GM21360 (cell line): ENCODE results near the gene MACROD2.

Experiments
- ATAC-seq: cut with Tn5 transposase; IDR thresholded peaks from one replicate; pipeline ENCODE4 v1.9.1; 2021; ENCODE audit warnings: mild to moderate bottlenecking, moderate library complexity; ENCODE audit not compliant: unreplicated experiment

Gene MACROD2

GRCh38 chr20:14785065-14785743 is 789.9 kb downstream of the MACROD2 start:
- ATAC-seq, result no peak

DNA sequence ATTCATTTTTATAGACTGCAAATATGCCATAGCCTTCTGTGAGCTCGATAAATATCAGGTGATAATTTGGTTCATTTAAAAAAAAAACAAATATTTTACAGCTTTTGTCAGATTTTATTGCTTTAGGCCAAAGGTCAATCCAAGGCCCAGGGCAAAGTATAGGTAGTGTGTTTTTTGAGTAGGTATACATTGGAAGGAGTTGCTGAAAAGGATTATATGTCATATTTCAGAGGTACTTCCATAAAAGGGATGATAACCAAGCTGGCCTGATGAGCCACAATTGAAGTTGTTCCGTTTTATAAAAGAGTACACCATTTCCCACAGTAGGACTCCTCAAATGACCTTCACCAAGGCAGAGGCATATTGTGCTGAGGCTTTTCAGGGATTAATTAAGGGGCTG is 794.9 kb downstream of the MACROD2 start:
- ATAC-seq, result no peak

- ATAC-seq, result no peak
Measured at GRCh38 chr20:14790771-14791620, 795.7 kb downstream of the MACROD2 start.

- no peak for ATAC-seq
Measured at GRCh38 chr20:14792915-14793314, 797.6 kb downstream of the MACROD2 start.

DNA sequence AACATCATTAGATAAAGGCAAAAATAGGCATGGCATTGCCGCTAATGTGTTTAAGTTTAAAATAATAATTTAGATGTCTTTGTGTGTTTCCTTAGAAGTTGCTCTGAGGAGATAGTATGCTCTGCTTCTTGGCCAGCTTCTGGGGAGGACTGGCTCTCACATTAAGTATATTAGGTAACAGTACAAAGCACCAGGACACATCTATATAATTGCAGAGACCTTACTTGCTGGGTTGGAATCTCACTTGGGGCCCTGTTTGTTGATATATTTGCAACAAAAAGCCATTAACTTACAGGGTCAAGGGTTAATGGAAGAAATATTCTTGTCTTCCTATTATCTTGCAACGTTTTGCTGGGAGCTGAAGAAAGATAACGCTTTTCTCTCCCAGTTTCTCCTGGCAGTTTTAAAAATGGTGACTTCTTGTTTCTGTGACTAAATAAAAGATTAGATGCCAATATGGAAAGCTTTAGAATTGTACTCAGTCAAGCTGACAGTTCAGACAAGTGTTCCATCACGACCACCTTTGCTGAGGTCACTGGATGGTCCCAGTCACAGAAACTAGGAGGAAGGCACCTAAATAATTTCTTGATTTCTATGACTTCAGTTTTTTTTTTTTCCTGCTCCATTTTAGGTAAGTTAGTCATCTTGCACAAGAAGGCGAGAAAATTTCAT is 804.4 kb downstream of the MACROD2 start:
- ATAC-seq, result no peak

DNA sequence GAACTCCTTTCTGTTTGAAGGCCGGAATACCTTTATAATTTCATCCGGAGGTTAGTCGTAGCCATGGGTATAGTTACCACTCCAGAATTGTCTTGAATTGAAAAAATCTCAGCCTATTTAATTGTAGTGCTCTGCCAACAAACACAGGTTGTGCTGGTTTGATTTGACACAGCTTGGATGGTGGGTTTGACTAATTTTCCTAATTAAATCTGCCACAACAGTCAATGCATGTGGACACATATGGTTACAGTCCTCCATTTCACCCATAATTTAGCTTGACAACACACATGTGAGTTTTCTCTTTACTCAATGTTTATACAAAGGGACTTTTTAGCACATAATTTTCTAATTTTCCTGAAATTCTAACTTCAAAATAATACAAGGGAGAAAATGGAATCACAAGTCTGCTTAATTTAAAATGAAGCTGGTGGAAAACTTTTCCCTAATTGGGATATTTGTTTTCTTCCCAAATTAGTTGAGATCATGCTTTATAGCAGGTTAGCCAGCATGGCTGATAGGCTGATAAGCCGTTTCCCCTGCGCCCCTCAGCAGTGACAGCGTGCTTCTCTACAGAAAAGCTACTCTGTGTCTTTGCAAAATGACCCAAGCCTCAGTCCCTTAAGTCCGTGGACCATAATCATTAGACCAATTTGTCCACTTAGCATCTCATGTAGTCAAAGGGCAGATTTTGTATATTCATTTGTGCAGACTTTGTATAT is 805.5 kb downstream of the MACROD2 start:
- ATAC-seq, result no peak

DNA sequence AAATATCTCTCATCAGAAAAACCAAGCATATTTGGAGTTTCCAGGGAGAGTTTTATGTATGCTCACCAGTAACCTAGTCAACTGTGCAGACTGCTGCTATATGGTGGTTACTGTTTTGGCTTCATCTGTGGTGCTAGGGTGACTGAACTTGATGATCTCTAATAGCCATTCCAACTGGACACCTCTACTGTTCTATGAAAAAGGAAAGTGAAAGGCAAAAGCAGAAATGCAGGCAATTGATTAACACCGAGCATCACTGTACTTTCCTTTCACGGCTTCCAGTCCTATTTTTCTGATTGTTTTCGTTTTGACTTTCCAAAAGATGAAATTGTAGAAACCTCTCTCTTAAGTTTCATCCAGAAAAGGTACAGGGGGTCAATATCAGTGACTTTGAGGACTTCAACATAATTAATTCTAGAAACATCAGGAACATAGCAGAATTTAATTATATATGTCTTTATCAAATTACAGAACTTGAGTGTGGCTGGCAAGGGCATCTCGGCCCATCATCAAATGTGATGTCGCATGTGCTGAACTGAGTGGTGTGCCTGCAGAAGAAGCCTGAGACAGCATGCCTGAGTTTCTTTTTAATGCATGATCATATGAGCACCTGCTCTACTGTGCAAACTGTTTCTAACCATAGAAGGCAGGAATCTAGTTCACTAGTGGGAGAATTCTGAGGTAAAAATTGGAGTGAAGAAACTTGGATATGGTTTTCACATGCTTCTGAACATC is 806.4 kb downstream of the MACROD2 start:
- ATAC-seq, result no peak

DNA sequence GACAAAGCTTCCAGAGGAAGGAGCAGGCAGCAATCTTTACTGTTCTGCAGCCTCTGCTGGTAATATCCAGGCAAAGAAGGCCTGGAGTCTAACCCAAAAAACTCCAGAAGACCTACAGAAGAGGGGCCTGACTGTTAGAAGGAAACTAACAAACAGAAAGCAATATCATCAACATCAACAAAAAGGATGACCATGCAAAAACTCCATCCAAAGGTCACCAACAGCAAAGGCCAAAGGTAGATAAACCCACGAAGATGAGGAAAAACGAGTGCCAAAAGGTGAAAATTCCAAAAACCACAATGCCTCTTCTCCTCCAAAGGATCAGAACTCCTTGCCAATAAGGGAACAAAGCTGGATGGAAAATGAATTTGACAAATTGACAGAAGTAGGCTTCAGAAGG is 811.9 kb downstream of the MACROD2 start:
- ATAC-seq, result no peak

- ATAC-seq, result no peak
Measured at GRCh38 chr20:14815340-14815739, 820.0 kb downstream of the MACROD2 start.

DNA sequence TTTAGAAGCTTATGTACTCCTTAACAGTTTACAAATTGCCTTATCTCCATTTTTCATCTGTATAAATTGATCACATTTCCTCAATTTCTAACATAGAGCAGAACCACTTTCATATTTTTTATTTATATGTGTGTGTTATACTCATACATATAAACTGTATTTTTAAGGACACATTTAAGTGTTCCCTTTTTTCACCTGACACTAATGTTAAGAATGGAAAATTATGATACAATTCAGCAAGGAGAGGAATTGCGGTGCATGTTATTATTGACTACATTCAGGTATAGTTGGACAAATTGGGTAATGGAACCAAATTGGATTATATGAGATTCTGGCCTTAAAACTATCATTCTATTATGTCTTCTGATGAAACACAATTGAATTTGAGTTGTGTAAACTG is 821.2 kb downstream of the MACROD2 start:
- no peak for ATAC-seq

DNA sequence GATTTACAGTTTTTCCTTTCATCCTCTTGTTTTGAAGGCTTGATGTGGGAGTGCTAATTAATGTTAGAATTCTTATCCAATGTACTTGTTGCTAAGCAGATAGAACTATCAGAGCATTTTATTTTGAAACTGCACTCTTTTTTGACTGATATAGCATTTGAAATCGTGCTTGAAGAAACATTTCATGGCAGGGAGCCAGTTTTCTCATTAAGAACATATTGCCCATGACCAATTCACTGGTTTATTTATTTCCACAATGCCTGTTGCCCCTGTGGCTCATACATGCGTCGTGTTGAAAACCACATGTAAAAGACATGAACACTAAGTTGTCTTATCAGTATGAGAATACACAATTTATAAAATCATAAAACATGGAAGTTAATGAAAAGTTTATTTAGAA is 821.8 kb downstream of the MACROD2 start:
- ATAC-seq, result no peak

DNA sequence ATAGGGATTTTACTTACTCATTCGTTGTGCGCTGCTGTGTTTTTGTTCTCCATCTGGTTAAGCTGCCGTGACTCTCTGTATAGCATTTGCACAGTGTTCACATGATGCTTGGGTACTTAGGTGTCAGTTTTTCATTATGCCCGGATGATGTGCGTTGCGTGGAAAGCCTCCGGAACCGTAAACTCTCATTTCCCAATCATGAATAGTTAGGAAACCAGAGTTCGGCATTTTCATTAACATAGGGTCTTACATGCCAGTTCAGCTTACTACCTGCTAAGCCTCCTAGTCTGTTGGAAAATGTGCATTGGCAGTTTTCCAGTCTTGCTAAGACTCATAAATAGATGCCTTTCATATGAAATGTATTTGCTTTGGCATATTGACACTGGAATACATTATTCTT is 825.5 kb downstream of the MACROD2 start:
- ATAC-seq, result no peak

- ATAC-seq, result no peak
Measured at GRCh38 chr20:14821251-14821650, 825.9 kb downstream of the MACROD2 start.

DNA sequence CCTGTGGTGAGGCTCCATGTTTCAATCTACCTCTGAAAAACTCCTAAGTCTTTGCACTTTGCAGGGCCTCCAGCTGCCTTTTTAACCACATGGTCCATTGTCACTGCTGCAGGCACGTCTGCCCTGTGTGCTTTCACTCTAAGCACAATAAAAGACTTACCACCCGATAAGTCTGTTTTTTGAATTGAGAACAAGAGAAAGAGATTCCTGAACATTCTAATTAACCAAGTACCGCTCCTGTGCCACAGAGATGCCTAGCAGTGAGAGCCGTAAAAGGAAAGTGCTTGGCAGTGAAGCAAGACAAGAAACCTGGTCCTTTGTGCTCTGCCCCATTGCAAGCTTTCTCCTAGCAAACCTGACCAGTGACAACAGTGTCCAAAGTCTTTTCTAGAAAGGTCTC is 829.7 kb downstream of the MACROD2 start:
- ATAC-seq, result no peak

- no peak for ATAC-seq
Measured at GRCh38 chr20:14826543-14827313, 831.4 kb downstream of the MACROD2 start.

GRCh38 chr20:14828459-14828858 is 833.1 kb downstream of the MACROD2 start:
- ATAC-seq, result no peak

DNA sequence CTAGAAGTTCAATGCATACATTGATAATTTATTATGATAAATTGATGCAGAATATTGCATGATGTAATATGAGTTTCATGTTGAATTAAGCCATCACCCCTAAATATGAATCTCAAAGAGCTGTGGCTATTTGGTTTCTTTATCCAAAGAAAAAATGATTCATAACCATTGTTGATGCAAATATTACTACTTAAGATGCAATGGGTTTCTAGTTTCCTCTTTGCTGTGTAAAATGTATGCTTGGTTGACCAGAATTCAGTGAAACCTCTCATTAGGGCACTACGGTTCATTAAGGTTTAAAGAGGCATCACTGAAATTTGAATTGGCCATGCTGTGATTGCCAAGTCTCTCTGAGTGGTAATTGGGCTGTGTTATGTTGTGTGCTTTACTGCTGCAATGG is 834.6 kb downstream of the MACROD2 start:
- peak; percentile 44 for ATAC-seq

DNA sequence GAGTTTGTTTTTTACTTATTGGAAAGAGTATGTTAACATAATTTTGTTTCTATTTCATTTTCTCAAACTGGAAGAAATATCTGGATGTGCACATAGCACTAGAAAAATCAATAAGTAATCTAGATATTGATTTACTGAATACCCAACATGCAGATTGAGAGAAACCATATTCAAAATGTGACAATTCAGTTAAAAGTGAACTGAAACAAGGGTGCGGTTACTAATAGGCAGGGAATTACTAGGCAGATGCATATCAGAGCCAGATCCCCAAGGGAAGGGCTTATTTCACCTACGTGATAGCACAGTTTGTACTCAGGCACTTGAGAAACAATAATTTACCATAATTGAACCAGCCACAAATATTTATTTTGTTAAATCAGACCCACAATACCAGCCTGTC is 835.1 kb downstream of the MACROD2 start:
- peak; percentile 75 for ATAC-seq

- peak; percentile 4 for ATAC-seq
Measured at GRCh38 chr20:14830899-14831298, 835.6 kb downstream of the MACROD2 start.

DNA sequence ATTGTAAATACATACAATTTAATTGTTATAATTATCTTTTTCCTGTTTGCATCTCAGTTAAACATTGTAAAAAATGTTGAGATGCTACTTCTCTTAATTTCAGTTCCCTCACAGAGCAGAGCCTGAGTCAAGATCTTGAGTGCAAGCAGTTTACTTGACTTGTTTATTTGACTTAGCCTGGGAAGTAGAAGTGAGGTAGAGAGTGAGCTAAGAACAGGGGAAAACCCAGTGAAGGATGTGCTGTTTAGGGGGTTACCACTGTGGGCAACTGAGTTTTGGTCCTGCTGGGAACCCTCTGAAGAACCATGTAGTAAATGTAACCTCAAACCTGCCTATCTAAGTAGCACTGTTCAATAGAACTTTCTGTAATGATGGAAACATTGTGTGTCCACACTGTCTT is 837.3 kb downstream of the MACROD2 start:
- peak; percentile 69 for ATAC-seq
